Astrocyte (in vitro differentiated cells and primary cell): Measurements from ENCODE around the gene MCTP2.

ENCODE experiments used
- CTCF ChIP-seq: IDR thresholded peaks from 2 replicates; pipeline ENCODE4 v1.5.1; 2011; ENCODE audit warnings: low read depth, mild to moderate bottlenecking, inconsistent platforms, low read length, moderate library complexity; ENCODE audit not compliant: insufficient read depth
- EZH2 ChIP-seq: IDR thresholded peaks from 2 replicates; pipeline ENCODE4 v1.6.1; 2012; ENCODE audit warnings: mild to moderate bottlenecking, low read length, inconsistent platforms; ENCODE audit not compliant: insufficient read depth

- TF ChIP-seq CTCF (no peak), EZH2 (no peak)
These were observed 136.6 kb downstream of the MCTP2 start for GRCh38 chr15:94367726-94368535.
